ENCODE measurements around the gene SCAPER. TPM values are rescaled to one million over a fixed set of nuclear protein-coding genes. Genes with fewer than 3 reads are reported as not detected.
A peak's percentile ranks its signal among the peaks of the same experiment; 100 is the strongest.

Gene SCAPER
- total and polyA plus RNA-seq, 10 of the 15 experiments (the other 5 are each of a cell fraction or from before 2014, with no cell fraction given): 1.0 to 7.7 (median 3.9) TPM

DNA sequence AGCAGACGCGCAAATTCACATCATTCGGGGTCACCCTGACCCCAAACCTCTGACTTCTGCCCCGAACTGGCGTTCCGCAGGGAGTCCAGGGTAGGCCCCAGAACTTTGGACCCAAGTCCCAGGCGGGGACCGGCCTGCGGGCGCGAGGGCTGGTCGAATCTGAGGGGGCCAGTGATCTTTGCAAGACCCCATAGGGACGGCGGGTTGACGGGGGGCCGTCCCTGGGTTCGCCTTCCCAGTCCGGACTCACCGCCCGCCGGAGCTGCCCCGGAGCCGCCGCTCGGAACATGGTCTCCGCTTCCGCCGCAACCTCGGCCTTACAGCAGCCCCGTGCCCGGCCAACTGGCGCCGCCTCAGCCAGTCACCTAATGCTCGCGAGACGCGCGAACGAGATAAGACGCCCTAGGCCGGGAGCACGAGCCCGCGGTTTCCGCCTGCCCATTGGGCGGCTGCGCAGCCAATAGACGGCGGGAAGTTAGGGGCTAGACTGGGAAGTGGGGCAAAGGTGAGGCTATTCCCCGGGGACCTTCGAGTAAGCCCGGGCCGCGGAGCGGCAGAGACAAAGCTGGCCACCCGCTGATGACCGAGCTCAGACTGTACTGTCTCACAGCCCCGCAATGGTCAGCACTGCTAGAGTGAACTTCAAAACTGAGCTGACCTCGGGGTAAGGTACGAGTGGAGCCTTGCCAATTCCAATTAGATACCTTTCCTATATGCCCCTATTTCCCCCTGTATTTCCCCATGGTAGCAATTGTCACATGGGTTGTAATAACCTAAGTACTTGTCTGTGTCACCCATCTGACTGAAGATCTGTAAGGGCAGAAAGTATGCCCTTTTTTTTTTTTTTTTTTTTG is 593.8 kb downstream of the SCAPER start, which contains the start of gene ETFA (continued):
- TF ChIP-seq, protein P1, sequence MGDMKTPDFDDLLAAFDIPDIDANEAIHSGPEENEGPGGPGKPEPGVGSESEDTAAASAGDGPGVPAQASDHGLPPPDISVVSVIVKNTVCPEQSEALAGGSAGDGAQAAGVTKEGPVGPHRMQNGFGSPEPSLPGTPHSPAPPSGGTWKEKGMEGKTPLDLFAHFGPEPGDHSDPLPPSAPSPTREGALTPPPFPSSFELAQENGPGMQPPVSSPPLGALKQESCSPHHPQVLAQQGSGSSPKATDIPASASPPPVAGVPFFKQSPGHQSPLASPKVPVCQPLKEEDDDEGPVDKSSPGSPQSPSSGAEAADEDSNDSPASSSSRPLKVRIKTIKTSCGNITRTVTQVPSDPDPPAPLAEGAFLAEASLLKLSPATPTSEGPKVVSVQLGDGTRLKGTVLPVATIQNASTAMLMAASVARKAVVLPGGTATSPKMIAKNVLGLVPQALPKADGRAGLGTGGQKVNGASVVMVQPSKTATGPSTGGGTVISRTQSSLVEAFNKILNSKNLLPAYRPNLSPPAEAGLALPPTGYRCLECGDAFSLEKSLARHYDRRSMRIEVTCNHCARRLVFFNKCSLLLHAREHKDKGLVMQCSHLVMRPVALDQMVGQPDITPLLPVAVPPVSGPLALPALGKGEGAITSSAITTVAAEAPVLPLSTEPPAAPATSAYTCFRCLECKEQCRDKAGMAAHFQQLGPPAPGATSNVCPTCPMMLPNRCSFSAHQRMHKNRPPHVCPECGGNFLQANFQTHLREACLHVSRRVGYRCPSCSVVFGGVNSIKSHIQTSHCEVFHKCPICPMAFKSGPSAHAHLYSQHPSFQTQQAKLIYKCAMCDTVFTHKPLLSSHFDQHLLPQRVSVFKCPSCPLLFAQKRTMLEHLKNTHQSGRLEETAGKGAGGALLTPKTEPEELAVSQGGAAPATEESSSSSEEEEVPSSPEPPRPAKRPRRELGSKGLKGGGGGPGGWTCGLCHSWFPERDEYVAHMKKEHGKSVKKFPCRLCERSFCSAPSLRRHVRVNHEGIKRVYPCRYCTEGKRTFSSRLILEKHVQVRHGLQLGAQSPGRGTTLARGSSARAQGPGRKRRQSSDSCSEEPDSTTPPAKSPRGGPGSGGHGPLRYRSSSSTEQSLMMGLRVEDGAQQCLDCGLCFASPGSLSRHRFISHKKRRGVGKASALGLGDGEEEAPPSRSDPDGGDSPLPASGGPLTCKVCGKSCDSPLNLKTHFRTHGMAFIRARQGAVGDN (IDR thresholded peaks at IDR 0.05): peak; percentile 69
- TF ChIP-seq MYB (IDR thresholded peaks at IDR 0.05; ENCODE audit: borderline replicate concordance, low read depth, low read length) (no peak), CREB1 (IDR thresholded peaks at IDR 0.05; ENCODE audit: low read depth) (peak; percentile 53; the same call in 1 of the 2 replicates), MXI1 (IDR thresholded peaks at IDR 0.05; ENCODE audit: low read depth, low read length) (peak; percentile 81), GATAD2B (conservative IDR thresholded peaks at IDR 0.05; ENCODE audit: low read depth) (peak; percentile 52), NR2C1 (IDR thresholded peaks at IDR 0.05) (peak; percentile 63; the same call in 1 of the 2 replicates), KLF5 (IDR thresholded peaks at IDR 0.05; ENCODE audit: partially characterized antibody) (peak; percentile 40), SIX5 (IDR thresholded peaks at IDR 0.05; ENCODE audit: low read depth, low read length, severe bottlenecking) (peak; percentile 19), IKZF2 (IDR thresholded peaks at IDR 0.05) (0 out of 4 replicates have a peak, but pooled peaks of 1 of the 2 experiments have one; percentile 27), SUPT20H (IDR thresholded peaks at IDR 0.05; ENCODE audit: borderline replicate concordance, control insufficient read depth, low read depth, low read length) (no peak), MEF2B (IDR thresholded peaks at IDR 0.05; ENCODE audit: partially characterized antibody, poor library complexity, severe bottlenecking) (peak; percentile 100), SREBF1 (IDR thresholded peaks at IDR 0.05; ENCODE audit: low read length) (no peak), KDM1A (IDR thresholded peaks at IDR 0.05; ENCODE audit: borderline replicate concordance) (no peak), CHD1 (IDR thresholded peaks at IDR 0.05; ENCODE audit: low read depth, low read length) (no peak), ZSCAN29 (IDR thresholded peaks at IDR 0.05) (no peak), SMARCA5 (IDR thresholded peaks at IDR 0.05) (0 out of 2 replicates have a peak, but pooled peaks have one; percentile 3)
- TF ChIP-seq, protein P2, sequence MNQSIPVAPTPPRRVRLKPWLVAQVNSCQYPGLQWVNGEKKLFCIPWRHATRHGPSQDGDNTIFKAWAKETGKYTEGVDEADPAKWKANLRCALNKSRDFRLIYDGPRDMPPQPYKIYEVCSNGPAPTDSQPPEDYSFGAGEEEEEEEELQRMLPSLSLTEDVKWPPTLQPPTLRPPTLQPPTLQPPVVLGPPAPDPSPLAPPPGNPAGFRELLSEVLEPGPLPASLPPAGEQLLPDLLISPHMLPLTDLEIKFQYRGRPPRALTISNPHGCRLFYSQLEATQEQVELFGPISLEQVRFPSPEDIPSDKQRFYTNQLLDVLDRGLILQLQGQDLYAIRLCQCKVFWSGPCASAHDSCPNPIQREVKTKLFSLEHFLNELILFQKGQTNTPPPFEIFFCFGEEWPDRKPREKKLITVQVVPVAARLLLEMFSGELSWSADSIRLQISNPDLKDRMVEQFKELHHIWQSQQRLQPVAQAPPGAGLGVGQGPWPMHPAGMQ (IDR thresholded peaks at IDR 0.05; ENCODE audit: borderline replicate concordance): peak; percentile 83
- TF ChIP-seq, protein P3, sequence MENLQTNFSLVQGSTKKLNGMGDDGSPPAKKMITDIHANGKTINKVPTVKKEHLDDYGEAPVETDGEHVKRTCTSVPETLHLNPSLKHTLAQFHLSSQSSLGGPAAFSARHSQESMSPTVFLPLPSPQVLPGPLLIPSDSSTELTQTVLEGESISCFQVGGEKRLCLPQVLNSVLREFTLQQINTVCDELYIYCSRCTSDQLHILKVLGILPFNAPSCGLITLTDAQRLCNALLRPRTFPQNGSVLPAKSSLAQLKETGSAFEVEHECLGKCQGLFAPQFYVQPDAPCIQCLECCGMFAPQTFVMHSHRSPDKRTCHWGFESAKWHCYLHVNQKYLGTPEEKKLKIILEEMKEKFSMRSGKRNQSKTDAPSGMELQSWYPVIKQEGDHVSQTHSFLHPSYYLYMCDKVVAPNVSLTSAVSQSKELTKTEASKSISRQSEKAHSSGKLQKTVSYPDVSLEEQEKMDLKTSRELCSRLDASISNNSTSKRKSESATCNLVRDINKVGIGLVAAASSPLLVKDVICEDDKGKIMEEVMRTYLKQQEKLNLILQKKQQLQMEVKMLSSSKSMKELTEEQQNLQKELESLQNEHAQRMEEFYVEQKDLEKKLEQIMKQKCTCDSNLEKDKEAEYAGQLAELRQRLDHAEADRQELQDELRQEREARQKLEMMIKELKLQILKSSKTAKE (IDR thresholded peaks at IDR 0.05; ENCODE audit: low read depth, poor library complexity, severe bottlenecking): peak; percentile 78
- TF ChIP-seq, protein P4, sequence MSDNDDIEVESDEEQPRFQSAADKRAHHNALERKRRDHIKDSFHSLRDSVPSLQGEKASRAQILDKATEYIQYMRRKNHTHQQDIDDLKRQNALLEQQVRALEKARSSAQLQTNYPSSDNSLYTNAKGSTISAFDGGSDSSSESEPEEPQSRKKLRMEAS (IDR thresholded peaks at IDR 0.05; ENCODE audit: low read depth, low read length): peak; percentile 83; the same call in 1 of the 2 replicates
- TF ChIP-seq, protein P5, sequence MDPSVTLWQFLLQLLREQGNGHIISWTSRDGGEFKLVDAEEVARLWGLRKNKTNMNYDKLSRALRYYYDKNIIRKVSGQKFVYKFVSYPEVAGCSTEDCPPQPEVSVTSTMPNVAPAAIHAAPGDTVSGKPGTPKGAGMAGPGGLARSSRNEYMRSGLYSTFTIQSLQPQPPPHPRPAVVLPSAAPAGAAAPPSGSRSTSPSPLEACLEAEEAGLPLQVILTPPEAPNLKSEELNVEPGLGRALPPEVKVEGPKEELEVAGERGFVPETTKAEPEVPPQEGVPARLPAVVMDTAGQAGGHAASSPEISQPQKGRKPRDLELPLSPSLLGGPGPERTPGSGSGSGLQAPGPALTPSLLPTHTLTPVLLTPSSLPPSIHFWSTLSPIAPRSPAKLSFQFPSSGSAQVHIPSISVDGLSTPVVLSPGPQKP (IDR thresholded peaks at IDR 0.05; ENCODE audit: low read depth, low read length): no peak

All from GM12878 (cell line).